T1000 (cell line): ENCODE results near the gene RBPJL.

Experiments used
- DNase-seq: peaks from one replicate; lab custom pipeline; 2025; ENCODE audit warnings: mixed read lengths; lab: John Stamatoyannopoulos, UW

RBPJL gene

DNA sequence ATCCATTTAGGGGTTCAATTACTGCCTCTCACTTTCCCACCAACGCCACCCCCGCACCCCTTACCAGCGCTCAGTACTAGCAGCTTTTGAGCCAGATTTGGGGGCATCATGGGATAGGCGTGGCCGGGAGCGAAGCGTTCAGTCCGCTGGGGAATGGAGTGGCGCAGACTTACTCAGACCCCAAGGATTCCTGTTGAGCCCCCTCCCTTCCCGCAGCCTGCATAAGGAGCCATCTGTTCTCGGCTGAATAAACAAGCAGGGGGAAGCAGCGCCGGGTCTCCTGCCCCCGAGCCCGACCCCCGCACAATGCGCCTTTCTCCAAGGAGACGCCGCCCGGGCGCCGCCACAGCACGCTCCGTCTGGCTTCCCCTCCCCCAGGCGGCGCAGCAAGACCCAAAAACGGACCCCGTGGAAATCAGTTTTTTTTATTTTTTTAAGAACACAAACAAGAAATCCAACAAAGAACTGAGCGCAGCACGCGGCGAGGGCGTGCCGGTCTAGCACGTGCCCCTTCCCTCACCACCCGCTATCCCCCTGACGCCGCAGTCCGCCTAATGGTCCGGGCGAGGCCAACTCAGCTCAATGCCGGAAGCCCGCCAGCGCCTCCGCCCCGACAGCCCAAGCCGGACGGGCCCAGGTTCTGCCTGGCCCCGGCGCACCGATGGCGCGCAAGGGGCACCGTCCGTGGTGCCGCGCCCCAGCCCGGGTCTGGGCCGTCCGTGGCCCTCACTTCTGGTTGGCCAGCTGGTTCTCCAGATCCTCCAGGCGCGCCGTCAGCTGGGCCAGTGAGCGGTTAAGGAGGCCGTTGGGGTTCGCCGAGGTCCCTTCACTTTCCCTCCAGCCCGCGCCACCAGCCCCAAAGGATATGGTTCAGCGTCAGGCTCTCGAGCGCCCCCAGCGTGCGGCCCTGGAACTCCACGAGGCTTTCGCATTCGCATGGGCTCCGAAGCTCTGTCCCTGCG, 13.3 kb upstream of the RBPJL start:
- peak; percentile 84 for DNase-seq

DNA sequence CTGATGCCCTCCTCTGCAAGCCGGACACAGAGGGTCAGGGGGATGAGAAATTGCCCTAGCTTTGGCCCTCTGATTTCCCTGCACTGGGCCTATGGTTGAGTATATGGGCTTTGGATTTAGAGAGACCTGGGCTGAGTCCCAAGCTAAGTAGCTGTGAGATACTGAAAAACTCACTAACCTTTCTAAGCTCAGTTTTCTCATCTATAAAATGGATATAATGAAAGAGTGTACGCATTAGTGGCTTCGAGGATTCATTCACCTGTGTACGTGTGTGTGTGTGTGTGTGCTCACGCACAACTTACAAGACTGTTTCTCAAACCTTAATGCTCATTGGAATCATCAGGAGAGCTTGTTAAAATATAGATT, 12.7 kb upstream of the RBPJL start:
- DNase-seq = no peak

DNA sequence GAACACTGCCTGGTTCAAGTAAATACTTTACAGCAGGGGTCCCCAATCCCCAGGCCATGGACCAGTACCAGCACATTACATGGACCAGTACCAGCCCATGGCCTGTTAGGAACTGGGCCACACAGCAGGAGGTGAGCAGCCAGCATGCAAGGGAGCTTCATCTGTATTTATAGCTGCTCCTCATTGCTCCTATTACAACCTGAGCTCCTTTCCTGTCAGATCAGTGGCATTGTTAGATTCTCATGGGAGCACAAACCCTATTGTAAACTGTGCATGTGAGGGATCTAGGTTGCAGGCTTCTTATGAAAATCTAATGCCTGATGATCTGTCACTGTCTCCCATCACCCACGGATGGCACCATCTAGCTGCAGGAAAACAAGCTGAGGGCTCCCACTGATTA, 12.0 kb upstream of the RBPJL start:
- no peak for DNase-seq

DNA sequence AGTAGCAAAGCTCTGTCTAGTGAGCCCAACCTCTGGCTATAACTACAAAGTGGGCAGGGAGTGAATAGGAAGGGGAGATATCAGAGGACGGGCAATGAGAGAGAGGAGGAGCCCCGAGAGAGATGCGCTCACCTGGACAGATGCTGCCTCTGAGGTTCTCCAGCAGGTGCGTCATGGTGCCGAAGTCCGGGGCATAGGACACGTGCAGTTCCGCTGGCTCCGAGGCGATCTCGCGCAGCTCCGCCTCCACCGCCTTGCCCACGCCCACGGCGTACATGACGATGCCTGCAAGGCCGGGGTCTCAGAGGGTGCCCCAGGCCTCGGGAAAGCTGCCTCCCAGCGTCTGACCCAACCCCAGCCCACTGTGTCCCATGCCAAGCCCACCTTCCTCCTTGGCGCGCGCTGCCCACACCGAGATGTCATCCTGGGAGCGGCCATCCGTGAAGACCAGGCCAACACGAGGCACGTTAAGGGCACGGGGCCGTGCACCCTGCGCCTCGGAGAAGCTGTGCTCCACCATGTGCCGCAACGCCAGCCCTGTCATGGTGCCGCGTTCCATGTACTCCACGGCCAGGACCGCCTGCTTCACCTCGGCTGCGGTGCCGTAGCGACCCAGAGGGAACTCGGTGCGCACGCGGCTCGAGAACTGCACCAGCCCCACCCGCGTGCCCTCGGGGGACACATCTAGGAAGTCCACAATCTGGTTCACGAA, 8.7 kb upstream of the RBPJL start:
- no peak for DNase-seq

DNA sequence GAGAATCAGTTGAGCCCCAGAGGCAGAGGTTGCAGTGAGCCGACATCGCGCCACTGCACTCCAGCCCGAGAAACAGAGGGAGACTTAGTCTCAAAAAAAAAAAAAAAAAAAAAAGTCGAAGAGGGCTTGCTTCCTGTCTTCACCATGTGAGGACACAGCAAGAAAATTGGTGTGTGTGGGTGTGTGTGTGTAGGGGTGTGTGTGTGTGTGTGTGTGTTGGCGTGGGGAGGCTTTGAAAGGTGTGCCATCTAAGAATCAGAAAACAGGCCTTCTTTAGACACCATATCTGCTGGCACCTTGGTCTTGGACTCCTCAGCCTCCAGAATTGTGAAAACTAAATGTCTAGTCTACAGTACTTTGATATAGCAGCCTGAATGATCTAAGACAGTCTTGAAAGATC, 6.9 kb upstream of the RBPJL start:
- DNase-seq = no peak

- no peak for DNase-seq
Observed at GRCh38 chr20:45300961-45301360, 5.7 kb upstream of the RBPJL start.

DNA sequence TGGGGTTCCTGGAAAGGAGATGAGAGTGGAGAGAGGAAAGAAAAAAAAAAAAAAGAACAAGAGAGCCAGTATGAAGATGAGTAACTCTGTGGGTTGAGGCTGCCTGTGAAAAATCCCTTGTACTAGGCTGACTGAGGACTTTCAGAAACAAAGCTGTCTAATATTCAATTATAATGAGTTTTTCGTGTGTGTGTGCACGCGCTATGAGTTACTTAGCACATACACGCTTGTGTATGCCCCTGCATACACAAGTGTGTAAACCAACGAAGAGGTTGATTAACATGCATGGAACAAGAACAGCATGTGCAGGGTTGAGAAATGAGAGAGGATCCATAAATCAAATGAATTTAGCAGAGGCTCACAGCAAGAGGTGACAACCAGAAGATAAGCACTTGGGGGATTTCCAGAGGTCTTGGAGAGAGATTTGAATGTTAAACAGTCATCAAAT, 4.8 kb upstream of the RBPJL start:
- DNase-seq = no peak

DNA sequence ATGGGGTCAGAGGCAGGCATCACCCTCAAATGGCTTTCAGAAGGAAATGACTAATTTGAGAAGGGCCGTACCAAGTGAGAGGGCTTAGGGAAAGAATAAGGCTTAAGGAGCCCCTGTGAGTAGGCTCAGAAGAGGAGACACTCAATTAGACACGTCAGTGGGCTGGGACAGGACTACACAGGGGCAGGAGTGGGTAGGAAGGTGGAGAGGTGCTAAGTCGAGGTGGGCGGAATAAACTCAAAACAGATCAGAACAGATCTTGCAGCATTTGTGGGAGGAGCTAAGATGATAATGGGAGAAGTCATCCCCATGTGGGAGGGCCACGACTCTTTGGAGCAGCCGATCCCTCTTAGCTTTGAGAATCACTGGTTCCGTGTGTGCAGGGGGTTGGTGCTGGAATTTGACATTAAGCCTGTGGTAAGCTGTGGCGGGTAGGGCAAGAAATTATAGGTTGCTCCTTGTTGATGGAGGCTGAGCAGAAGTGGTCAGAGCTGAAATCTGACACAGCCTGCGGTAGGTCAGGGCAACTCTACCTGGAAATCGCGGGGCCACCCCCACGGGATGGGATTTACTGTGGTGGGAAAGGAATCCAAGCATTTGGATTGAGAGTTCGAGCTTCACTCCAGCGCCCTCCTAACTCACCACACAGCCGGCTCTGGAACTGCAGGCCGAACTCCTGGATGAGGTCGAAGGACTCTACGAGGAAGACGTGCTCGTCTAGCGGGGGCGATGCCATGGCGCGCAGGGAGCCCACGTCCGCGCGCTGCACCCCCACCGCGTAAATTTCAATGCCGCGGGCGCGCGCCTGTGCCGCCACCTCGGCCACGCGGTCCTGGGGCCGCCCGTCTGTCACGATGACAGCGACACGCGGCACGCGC, 2.8 kb upstream of the RBPJL start:
- DNase-seq = no peak

DNA sequence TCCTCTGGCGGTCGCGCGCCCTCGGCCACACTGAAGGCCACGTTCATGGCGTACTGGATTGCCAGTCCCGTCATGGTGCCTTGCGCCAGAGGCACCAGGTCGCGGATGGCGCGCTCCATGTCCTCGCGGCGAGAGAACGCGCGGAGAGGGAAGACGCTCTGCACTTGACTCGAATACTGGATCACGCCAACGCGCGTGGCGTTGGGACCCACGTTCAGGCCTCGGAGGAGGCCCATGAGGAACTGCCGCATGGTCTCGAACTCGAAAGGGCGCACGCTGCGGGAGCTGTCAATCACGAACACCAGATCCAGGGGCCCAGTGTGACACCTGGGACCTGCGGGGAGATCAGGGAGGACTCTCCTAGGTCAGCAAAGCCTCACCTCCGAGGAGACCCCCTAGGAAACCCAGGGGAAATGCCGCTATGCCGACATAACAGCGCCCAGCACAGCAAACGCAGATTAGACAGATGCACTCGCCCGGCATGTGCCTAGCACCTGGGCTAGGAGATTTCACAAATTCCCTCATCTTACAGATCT, 2.1 kb upstream of the RBPJL start:
- no peak for DNase-seq

- DNase-seq = no peak
Observed at GRCh38 chr20:45305262-45305661, 1.4 kb upstream of the RBPJL start.

GRCh38 chr20:45307076-45307640, 518 bp downstream of the RBPJL start:
- no peak for DNase-seq

DNA sequence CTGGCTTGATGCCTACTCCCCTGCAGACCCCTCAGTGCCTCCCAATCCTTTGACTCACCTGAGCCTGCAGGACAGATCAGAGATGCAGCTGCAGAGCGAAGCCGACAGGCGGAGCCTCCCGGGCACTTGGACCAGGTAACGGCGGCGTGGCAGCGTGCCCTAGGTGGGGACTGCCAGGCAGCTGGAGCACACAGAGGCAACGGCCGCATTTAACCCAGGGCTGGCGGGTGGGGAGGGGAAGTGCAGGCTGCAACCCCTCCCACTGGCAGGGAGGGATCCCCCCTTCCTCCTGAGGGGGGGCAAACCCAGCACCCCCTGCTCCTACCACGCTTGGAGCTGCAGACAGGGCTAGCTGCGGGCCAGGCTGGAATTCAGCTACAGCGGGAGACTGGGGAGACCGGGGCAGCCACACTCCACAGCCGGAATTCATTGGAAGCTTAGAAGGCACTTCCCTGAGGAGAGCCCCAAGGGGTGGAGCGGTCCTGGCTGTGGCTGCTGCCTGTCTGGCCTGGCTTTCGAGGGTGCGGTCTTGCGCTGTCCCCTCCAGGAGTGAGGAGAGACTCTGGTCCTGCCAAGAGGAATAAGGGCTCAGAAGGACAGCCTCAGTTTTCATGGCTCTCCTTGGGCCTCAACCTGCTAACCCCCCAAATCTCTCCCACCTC, 1.6 kb downstream of the RBPJL start, which contains the start of gene MATN4:
Gene MATN4 (minus strand): TSS at position 183 of the 662 bp plus-strand sequence. CDS start 2,717 bp downstream, outside the sequence.
- DNase-seq = no peak

DNA sequence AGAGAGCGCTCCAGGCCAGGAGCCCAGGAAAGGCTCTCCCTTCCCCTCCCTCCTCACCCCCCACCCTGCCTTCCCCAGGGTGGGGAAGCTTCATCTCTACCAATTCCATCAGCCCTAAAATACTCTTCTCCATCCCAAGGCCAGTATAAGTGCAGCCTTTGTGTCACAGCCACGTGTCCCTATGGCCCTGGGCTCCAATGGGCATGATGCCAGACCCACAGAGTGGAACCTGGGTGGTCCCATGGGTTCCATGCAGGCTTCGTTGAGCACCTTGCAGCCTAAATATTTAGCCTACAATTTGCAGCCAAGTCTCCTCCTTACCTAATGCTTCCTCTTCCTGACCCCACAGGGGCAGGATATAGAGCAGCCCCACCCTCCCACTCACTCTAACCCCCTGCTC, 2.4 kb downstream of the RBPJL start:
- no peak for DNase-seq

DNA sequence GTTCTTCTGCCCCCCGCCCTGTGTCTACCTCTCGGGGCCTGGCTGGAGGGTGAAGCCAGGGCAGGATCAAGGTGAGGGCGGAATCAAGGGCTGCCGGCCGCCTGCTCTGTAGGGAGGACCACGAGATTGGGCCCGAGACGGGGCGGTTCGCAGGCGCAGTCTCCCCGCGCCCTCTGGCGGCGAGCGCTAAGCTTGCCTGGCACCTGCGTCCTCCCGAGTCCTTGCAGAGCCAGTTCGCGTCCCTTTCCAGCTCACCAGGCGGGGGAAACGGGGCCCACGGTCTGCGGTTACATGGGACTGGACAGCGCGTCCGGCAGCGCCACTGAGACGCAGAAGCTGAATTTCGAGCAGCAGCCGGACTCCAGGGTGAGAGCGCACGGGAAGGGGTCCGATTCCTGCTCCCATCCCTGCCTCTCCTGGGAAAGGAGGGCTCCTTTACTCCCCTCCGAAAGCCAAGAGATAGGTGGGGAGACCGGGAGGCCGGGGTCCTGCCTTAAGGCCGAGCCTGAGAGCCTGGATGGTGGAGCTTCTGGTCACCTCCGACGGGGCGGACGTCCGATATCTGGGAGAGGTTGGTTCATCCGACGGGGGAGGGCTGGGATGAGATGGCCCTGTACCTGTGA, 5.1 kb downstream of the RBPJL start:
- DNase-seq = no peak

DNA sequence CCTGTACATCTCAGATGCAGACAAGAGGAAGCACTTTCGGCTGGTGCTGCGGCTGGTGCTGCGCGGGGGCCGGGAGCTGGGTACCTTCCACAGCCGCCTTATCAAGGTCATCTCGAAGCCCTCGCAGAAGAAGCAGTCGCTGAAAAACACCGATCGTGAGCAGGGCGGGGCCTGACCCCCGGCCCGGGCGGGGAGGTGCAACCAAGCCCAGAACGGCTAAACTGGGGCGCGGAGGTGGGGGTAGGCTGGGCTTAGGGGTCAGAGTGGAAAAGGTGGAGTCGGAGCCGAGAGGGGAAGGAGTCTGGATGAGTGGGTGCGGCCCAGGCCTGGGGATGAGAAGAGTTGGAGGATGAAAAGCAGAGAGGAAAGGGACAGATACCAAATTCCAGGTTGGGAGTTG, 5.6 kb downstream of the RBPJL start:
- no peak for DNase-seq

GRCh38 chr20:45313065-45313695, 6.5 kb downstream of the RBPJL start:
- DNase-seq = no peak

GRCh38 chr20:45313943-45314342, 7.3 kb downstream of the RBPJL start:
- DNase-seq = no peak

GRCh38 chr20:45315672-45316071, 9.0 kb downstream of the RBPJL start:
- DNase-seq = no peak

DNA sequence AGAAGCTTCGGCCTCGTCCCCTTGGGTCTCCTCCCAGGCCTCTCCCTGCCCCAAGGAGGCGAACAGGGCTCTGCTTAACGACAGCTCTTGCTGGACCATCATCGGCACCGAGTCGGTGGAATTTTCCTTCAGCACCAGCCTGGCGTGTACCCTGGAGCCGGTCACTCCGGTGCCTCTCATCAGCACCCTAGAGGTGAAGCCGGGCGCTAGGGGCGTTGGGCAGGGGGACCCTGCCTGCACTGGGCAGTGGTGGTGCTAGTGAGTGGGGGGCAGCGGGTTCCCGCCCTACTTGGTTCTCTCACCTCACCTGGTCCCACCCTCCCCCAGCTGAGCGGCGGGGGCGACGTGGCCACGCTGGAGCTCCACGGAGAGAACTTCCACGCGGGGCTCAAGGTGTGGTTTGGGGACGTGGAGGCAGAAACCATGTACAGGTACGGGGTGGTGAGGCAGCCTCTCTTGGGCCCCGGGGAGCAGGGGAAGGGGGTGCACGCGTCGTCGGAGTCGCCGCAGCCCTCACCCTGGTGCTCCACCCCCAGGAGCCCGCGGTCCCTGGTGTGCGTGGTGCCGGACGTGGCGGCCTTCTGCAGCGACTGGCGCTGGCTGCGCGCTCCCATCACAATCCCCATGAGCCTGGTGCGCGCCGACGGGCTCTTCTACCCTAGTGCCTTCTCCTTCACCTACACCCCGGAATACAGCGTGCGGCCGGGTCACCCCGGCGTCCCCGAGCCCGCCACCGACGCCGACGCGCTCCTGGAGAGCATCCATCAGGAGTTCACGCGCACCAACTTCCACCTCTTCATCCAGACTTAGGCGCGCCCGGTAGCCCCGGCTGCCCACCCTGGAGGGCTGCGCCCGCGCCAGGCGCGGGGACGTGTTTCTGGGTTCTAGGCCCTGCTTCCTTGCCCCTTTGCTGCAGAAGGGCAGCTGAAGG, 9.8 kb downstream of the RBPJL start:
- no peak for DNase-seq
